Measurements from ENCODE around the gene ZNF443.

DNA sequence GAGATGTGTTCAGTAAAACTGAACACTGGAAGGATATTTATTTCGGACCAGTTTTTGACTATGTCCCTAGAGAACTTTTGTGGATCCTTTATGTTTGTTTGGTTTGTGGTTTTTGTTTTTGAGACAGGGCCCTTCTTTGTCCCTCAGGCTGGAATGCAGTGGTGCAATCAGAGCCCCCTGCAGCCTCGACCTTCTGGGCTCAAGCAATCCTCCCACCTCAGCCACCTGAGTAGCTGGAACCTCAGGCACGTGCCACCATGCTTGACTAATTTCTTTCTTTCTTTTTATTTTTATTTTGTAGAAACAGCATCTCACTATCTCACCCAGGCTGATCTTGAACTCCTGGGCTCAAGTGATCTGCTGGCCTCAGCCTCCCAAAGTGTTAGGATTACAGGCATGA, 44.8 kb upstream of the ZNF443 start:
- TF ChIP-seq, protein P1, sequence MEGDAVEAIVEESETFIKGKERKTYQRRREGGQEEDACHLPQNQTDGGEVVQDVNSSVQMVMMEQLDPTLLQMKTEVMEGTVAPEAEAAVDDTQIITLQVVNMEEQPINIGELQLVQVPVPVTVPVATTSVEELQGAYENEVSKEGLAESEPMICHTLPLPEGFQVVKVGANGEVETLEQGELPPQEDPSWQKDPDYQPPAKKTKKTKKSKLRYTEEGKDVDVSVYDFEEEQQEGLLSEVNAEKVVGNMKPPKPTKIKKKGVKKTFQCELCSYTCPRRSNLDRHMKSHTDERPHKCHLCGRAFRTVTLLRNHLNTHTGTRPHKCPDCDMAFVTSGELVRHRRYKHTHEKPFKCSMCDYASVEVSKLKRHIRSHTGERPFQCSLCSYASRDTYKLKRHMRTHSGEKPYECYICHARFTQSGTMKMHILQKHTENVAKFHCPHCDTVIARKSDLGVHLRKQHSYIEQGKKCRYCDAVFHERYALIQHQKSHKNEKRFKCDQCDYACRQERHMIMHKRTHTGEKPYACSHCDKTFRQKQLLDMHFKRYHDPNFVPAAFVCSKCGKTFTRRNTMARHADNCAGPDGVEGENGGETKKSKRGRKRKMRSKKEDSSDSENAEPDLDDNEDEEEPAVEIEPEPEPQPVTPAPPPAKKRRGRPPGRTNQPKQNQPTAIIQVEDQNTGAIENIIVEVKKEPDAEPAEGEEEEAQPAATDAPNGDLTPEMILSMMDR (conservative IDR thresholded peaks at IDR 0.05; ENCODE audit: low read depth, low read length) = no peak
- TF ChIP-seq EZH2 (IDR thresholded peaks at IDR 0.05; ENCODE audit: low read length, unreplicated experiment) = no peak
- TF ChIP-seq EZH2phosphoT487 (IDR thresholded peaks at IDR 0.05; ENCODE audit: borderline replicate concordance, low read length) = no peak
